Prostate gland (tissue), 2 donors: ENCODE data around the gene ZNF841.

Experiments used
- POLR2A ChIP-seq: fragments of 450-650 bp; IDR thresholded peaks from one replicate; pipeline ENCODE4 v1.6.1; 2016; ENCODE audit warnings: antibody characterized with exemption, mild to moderate bottlenecking
- TF ChIP-seq, protein P1 (sequence below), 4 experiments: fragments of 200-600 bp in 2 of 4; fragments of 450-650 bp in 2 of 4; sonication (generic) in 2 of 4; IDR thresholded peaks; 1 replicate in 3 of 4; 2 replicates in 1 of 4; pipeline ENCODE4 v1.5.1; 2016 to 2019; ENCODE audit warnings: antibody characterized with exemption in 4 of 4, mild to moderate bottlenecking in 2 of 4, moderate library complexity in 2 of 4

DNA sequence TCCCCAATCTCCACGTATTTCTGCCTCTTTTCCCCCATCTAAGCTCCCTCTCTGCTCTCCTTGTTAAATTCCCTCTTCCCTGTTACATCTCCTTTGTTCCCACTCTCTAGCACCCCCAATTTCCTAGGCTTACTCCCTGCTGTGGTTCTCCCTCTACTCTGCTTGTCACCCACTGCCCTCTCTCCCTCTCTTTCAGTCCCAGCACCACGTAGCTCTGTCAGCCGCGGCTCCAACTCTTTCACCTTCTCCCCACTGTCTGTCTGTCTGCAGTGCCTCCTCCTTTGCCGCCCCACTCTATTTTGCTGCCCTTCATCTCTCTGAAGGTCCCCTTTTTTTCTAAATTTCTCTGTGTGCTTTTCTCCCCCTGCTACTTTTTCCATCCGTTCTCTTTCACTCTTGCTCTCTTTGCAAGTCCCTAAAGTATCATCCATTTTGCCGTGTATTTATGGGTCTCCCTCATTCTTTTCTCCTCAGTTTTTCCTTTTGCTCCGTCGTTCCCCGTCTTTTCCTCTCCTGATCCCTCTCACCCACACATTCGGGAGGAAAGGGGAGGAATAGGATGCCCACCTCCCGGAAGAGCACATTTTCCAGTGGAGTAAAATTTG is 937 bp downstream of the ZNF841 start:
- TF ChIP-seq, protein P1, sequence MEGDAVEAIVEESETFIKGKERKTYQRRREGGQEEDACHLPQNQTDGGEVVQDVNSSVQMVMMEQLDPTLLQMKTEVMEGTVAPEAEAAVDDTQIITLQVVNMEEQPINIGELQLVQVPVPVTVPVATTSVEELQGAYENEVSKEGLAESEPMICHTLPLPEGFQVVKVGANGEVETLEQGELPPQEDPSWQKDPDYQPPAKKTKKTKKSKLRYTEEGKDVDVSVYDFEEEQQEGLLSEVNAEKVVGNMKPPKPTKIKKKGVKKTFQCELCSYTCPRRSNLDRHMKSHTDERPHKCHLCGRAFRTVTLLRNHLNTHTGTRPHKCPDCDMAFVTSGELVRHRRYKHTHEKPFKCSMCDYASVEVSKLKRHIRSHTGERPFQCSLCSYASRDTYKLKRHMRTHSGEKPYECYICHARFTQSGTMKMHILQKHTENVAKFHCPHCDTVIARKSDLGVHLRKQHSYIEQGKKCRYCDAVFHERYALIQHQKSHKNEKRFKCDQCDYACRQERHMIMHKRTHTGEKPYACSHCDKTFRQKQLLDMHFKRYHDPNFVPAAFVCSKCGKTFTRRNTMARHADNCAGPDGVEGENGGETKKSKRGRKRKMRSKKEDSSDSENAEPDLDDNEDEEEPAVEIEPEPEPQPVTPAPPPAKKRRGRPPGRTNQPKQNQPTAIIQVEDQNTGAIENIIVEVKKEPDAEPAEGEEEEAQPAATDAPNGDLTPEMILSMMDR (IDR thresholded peaks at IDR 0.05): no peak
- no peak for TF ChIP-seq POLR2A
